DND-41 (cell line): ENCODE measurements around the gene POU3F2.

ENCODE experiments used
- CTCF ChIP-seq: IDR thresholded peaks from 2 replicates; pipeline ENCODE4 v1.5.1; 2012; ENCODE audit warnings: borderline replicate concordance, low read length, moderate library complexity, mild to moderate bottlenecking; ENCODE audit not compliant: poor library complexity, severe bottlenecking; ENCODE audit errors: extremely low read depth
- EZH2 ChIP-seq: IDR thresholded peaks from 3 replicates; pipeline ENCODE4 v1.6.1; 2012; ENCODE audit warnings: borderline replicate concordance, low read depth, mild to moderate bottlenecking, moderate library complexity, low read length, inconsistent platforms; ENCODE audit not compliant: severe bottlenecking

GRCh38 chr6:98787961-98788360, 46.4 kb upstream of the POU3F2 start:
- TF ChIP-seq CTCF, result no peak
- no peak for TF ChIP-seq EZH2
